ENCODE results near the gene CLDN9.

The CLDN9 gene

GRCh38 chr16:3045758-3046640 lies 33.3 kb downstream of the CLDN9 start, which contains the start of gene MMP25:
Gene MMP25 (plus strand): TSS chr16:3046561. CDS start chr16:3046918, 357 bp downstream.
- H3K4me3 ChIP-seq (ENCODE audit: low read depth, low read length), result peak within 1 kb of the TSS; percentile 47
- DNase-seq (ENCODE audit: low read depth), result no peak
- TF ChIP-seq CTCF (conservative IDR thresholded peaks at IDR 0.05; ENCODE audit: low read depth, low read length), result no peak

- no peak for DNase-seq (ENCODE audit: low read depth)
- no peak for TF ChIP-seq CTCF (conservative IDR thresholded peaks at IDR 0.05; ENCODE audit: low read depth, low read length)
- H3K4me3 ChIP-seq (ENCODE audit: low read depth, low read length), result no peak overlapping the region
These were observed 34.1 kb downstream of the CLDN9 start for GRCh38 chr16:3046641-3047386.

GRCh38 chr16:3047387-3047720 lies 34.6 kb downstream of the CLDN9 start:
- DNase-seq (ENCODE audit: low read depth), result no peak
- H3K4me3 ChIP-seq (ENCODE audit: low read depth, low read length), result no peak overlapping the region
- no peak for TF ChIP-seq CTCF (conservative IDR thresholded peaks at IDR 0.05; ENCODE audit: low read depth, low read length)

GRCh38 chr16:3049921-3050481 lies 37.3 kb downstream of the CLDN9 start:
- no peak for TF ChIP-seq CTCF (conservative IDR thresholded peaks at IDR 0.05; ENCODE audit: low read depth, low read length)
- DNase-seq (ENCODE audit: low read depth), result no peak
- H3K4me3 ChIP-seq (ENCODE audit: low read depth, low read length), result no peak overlapping the region

- TF ChIP-seq CTCF (conservative IDR thresholded peaks at IDR 0.05; ENCODE audit: low read depth, low read length), result no peak
- DNase-seq (ENCODE audit: low read depth), result no peak
- H3K4me3 ChIP-seq (ENCODE audit: low read depth, low read length), result no peak overlapping the region
These were observed 37.8 kb downstream of the CLDN9 start for GRCh38 chr16:3050487-3050886.

- no peak overlapping the region for H3K4me3 ChIP-seq (ENCODE audit: low read depth, low read length)
- TF ChIP-seq CTCF (conservative IDR thresholded peaks at IDR 0.05; ENCODE audit: low read depth, low read length), result no peak
- DNase-seq (ENCODE audit: low read depth), result no peak
These were observed 38.3 kb downstream of the CLDN9 start for GRCh38 chr16:3051009-3051408.

All from choroid plexus epithelial cell (primary cell).